Measurements from ENCODE around the gene CCNG2.

DNA sequence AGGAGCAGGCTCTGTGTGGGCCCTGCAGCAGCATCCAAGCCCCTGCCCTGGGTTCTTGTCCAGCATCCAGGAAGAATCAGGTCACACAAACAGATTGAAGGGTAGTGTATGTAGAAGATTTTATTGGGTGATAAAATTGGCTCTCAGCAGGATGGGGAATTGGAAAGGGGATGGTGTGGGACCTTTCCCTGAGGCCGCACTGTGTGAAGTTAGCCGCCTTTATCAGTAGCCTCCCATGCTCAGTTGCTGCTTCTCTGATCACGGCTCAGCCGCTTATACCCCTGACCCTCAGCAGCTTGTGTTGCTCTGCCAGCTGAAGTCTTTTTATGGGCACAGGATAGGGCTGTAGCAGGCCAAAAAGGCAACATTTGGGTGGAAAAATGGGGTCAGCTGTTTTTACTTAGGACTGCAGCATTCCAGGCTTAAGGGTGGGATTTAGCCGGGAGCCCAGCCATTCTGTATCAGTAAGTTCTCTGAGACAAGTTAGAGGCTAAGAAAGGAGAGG, 35.2 kb upstream of the CCNG2 start:
- no peak for TF ChIP-seq ZNF782 (CRISPR knock-in tag; IDR thresholded peaks at IDR 0.05; ENCODE audit: borderline replicate concordance)
- TF ChIP-seq EP300 (IDR thresholded peaks at IDR 0.05; ENCODE audit: low read depth in 2 of 2, low read length in 2 of 2) = no peak
- TF ChIP-seq EP300 (CRISPR knock-in tag; IDR thresholded peaks at IDR 0.05; ENCODE audit: borderline replicate concordance) = no peak
- no peak for TF ChIP-seq FOXJ3 (CRISPR knock-in tag; IDR thresholded peaks at IDR 0.05; ENCODE audit: borderline replicate concordance)
- no peak for TF ChIP-seq POLR2AphosphoS5 (IDR thresholded peaks at IDR 0.05; ENCODE audit: low read depth, low read length)
- TF ChIP-seq MTF2 (CRISPR knock-in tag; IDR thresholded peaks at IDR 0.05; ENCODE audit: borderline replicate concordance) = no peak
- no peak for TF ChIP-seq ZNF136 (CRISPR knock-in tag; IDR thresholded peaks at IDR 0.05; ENCODE audit: low read depth)
- TF ChIP-seq TAF1 (CRISPR knock-in tag; IDR thresholded peaks at IDR 0.05) = no peak

Data from HepG2 (cell line).